Activated T-helper 2 cell treated with anti-CD3 and anti-CD28 coated beads, Interferon-gamma antibody, Interleukin-2, Interleukin-4, amounts not matched to agents 10 μg/mL and 5 μg/mL and 100 μg/mL, durations not matched to agents 14 hours and 24 hours and 36 hours (primary cell): ENCODE results near the gene UCN. TPM values are rescaled to one million over a fixed set of nuclear protein-coding genes. Genes with fewer than 3 reads are reported as not detected.
"Not testable (repeated sequence)": the region's sequence is repeated elsewhere in the genome, so short reads cannot be mapped to it uniquely, and the experiment has no call there.

ENCODE experiments used
- DNase-seq: peaks from one replicate; pipeline ENCODE4 v3.0.0; 2021; ENCODE audit warnings: low spot score
- H3K27ac Mint-ChIP-seq: one replicate; pipeline ENCODE4 v1.8.0; 2021; ENCODE audit warnings: mixed read lengths
- H3K27me3 Mint-ChIP-seq: one replicate; pipeline ENCODE4 v1.8.0; 2021; ENCODE audit warnings: low read depth, mixed read lengths
- H3K36me3 Mint-ChIP-seq: one replicate; pipeline ENCODE4 v1.8.0; 2021; ENCODE audit warnings: low read depth, mixed read lengths
- H3K4me1 Mint-ChIP-seq: one replicate; pipeline ENCODE4 v1.8.0; 2021; ENCODE audit warnings: low read depth, mixed read lengths
- H3K4me3 Mint-ChIP-seq: one replicate; pipeline ENCODE4 v1.8.0; 2021; ENCODE audit warnings: low read depth, mild to moderate bottlenecking, moderate library complexity, mixed read lengths
- H3K9me3 Mint-ChIP-seq: one replicate; pipeline ENCODE4 v1.8.0; 2021; ENCODE audit warnings: mixed read lengths
- intact Hi-C: fragments of 100-400 bp; cut with micrococcal nuclease; formaldehyde crosslinking; loops from one replicate; pipeline ENCODE4 v1.15.1; 2023
- total RNA-seq: library from RNA; stranded (reverse); gene quantifications from 2 replicates; pipeline ENCODE4 v1.2.3, GENCODE V29; 2022

The UCN gene
- total RNA-seq, 1 donor from 2014 or later, result 0.94 TPM

DNA sequence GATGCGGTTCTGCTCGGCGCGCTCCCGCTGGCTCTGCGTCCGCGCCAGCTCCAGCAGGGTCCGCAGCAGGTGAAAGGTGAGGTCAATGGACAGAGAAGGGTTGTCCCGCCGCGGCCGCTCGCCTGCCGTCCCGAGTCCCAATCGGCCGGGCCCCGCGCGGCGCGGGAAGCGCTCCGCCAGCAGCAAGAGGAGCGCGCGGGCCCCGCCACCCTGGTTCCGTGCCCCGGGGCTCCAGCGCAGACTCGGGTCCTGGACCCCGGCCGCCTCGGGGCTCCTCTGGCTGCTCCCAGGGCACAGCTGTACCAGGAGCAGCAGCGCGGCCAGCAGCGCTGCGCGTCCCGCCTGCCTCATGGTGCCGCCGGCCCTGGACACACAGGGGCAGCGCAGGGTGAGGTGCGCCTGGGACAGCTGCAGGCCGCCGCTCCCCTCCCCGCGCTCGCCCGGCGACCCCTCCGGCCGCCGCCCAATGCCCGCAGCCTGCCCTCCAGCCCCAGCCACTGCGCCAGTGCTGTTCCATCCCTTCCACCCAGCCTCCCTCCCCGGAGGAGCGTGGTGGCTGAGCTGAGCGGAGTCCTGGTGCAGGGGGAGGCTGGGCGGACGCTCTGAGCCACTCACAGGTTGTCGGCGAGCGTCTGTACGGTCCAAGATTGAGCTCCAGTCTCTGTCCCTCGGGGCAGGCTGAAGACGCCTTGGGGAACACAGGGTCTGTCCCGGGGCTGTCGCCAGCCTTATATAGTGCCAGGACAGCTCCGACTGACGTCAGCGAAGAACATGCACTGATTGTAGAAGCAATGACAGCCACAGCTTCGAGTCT lies 493 bp downstream of the UCN start:
- no peak overlapping the region for H3K27ac Mint-ChIP-seq
- H3K27me3 Mint-ChIP-seq, result peaks cover 21% of the 10 kb centered on the region
- H3K9me3 Mint-ChIP-seq, result no peaks in the 10 kb centered on the region
- H3K4me3 Mint-ChIP-seq, result no peak overlapping the region
- H3K36me3 Mint-ChIP-seq, result peaks cover 22% of the 10 kb centered on the region
- intact Hi-C loops, result no loop called here
- peaks cover 4% of the 10 kb centered on the region for H3K4me1 Mint-ChIP-seq
- DNase-seq, result no peak

DNA sequence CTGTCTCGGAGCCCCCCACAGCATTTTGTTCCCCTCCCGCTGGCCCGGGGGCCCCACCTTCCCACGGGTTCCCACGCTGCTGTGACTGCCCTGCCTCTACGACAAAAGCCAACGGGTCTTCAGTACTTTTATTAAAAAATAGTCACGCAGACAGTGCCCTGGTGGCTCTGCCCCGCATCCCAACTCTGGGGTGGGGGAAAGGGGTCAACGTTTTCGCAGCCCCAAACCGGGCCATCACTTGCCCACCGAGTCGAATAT lies 1.0 kb downstream of the UCN start:
- H3K9me3 Mint-ChIP-seq, result no peaks in the 10 kb centered on the region
- no peak overlapping the region for H3K27ac Mint-ChIP-seq
- H3K36me3 Mint-ChIP-seq, result peaks cover 18% of the 10 kb centered on the region
- peaks cover 21% of the 10 kb centered on the region for H3K27me3 Mint-ChIP-seq
- peaks cover 5% of the 10 kb centered on the region for H3K4me1 Mint-ChIP-seq
- H3K4me3 Mint-ChIP-seq, result peak overlapping the region; percentile 17
- intact Hi-C loops, result no loop called here
- no peak for DNase-seq

DNA sequence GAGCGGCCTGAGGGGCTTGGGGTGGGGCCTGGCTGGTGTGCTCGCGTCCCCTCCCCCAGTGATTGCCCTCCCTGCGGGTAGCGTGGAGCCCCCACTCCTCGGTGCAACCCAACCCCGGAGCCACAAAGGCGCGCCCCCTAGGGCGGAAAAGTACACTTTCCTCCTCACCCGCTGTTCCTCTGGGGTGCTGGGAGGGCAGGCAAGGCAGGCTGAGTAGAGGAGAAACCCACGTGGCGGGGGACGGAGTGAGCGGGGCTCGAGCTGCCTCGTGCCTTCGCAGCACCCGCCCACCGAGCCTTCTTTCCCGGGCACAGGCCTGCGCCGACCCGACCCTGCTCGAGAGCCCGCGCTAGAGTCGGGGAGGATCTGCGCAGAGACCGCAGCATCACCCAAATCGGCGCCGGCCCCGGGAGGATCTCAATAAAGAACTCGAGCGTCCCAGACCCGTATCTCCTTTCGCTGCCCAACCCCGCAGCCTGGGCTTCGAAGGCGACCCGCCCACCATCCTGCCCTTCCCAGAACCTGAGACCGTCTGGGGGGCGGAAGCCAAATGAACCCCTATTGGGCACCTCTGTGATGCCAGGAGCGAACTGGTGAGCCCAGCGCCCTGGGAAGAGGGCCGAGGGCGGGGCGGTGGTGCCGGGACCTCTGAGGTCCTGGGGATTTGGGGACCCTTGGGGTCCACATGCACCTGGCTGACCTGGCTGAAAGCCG lies 1.5 kb downstream of the UCN start:
- H3K4me3 Mint-ChIP-seq, result peak overlapping the region; percentile 13
- peaks cover 5% of the 10 kb centered on the region for H3K4me1 Mint-ChIP-seq

DNA sequence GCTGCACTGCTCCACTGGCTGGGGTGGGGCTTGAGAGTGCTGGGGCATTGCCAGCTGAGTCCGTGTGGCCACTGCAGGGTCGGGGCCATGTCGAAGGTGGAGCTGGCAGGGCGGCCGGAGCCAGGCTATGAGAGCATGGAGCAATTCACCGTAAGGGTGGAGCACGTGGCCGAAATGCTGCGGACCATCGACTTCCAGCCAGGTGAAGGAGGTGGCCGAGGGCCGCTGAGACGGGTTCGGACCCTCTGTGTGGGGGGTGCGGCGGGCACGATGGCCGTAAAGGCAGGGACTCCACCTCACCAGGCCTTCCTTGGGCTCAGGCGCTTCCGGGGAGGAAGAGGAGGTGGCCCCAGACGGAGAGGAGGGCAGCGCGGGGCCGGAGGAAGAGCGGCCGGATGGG lies 2.1 kb downstream of the UCN start:
- peak overlapping the region; percentile 13 for H3K4me3 Mint-ChIP-seq
- H3K9me3 Mint-ChIP-seq, result no peaks in the 10 kb centered on the region
- intact Hi-C loops, result no loop called here

More for the DNA sequence above, 1.5 kb downstream of the UCN start:
- Mint-ChIP-seq H3K27me3 (peaks cover 21% of the 10 kb centered on the region), H3K36me3 (peaks cover 16% of the 10 kb centered on the region), H3K27ac (no peak overlapping the region), H3K9me3 (no peaks in the 10 kb centered on the region)
- DNase-seq, result no peak
- intact Hi-C loops, result no loop called here

DNA sequence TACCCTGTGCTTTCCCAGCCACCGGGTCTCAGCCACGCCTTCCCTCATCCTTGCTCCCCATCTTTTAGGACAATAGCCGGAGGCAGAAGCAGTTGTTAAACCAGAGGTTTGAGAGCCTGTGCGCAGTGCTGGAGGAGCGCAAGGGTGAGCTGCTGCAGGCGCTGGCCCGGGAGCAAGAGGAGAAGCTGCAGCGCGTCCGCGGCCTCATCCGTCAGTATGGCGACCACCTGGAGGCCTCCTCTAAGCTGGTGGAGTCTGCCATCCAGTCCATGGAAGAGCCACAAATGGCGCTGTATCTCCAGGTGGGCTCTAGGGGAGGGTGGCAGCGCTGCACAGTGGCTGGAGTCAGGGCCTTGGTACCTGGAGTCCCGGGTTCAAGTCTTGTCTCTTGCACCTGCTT lies 2.7 kb downstream of the UCN start:
- intact Hi-C loops, result no loop called here
- H3K9me3 Mint-ChIP-seq, result no peaks in the 10 kb centered on the region
- H3K4me1 Mint-ChIP-seq, result peaks cover 5% of the 10 kb centered on the region
- no peak overlapping the region for H3K27ac Mint-ChIP-seq
- H3K4me3 Mint-ChIP-seq, result no peak overlapping the region
- no peak for DNase-seq
- H3K27me3 Mint-ChIP-seq, result peaks cover 23% of the 10 kb centered on the region
- H3K36me3 Mint-ChIP-seq, result peaks cover 11% of the 10 kb centered on the region

More for the DNA sequence above, 2.1 kb downstream of the UCN start:
- H3K4me1 Mint-ChIP-seq, result peaks cover 5% of the 10 kb centered on the region
- no peak overlapping the region for H3K27ac Mint-ChIP-seq
- peaks cover 11% of the 10 kb centered on the region for H3K36me3 Mint-ChIP-seq
- DNase-seq, result no peak
- H3K27me3 Mint-ChIP-seq, result peaks cover 21% of the 10 kb centered on the region

DNA sequence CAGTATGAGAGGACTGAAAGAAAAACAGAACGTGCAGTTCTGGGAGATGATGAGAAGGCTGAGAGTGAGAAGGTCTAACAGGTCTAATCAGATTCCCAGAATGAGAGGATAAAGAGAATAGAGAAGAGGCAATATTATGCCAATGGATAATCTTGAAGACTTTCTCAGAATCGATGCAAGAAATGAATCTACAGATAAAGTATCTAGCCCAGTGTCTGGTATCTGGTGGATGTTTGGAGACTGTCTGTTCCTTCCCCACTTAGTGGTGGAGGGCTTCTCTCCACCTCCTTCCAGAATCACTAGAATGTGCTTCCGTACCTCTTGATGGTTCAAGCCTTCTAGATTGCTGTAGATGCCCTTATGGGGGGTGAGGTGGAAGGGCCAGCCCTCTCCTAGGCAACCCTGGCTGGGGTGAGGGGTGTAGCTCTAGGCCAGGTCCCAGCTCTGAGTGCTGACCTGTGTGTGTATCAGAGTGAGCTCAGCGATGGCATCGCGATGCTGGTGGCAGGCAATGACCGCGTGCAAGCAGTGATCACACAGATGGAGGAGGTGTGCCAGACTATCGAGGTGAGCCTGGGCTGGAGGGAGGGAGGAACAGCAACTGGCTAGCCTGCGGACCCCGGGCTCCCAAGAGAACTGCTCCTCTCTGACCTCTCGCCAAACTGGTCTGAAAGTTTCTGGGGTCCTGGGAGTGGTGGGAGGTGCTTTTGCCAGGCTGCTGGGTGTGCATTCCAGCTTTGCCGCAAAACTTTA lies 3.6 kb downstream of the UCN start:
- intact Hi-C loops, result loop anchor here (5.0 kb wide), 1 partner anchor 42 kb away; the partner anchor contains the start of gene SLC30A3
- Mint-ChIP-seq H3K9me3 (no peaks in the 10 kb centered on the region), H3K36me3 (peaks cover 8% of the 10 kb centered on the region), H3K4me1 (peaks cover 5% of the 10 kb centered on the region), H3K4me3 (no peak overlapping the region), H3K27ac (no peak overlapping the region), H3K27me3 (peaks cover 23% of the 10 kb centered on the region)
- no peak for DNase-seq

DNA sequence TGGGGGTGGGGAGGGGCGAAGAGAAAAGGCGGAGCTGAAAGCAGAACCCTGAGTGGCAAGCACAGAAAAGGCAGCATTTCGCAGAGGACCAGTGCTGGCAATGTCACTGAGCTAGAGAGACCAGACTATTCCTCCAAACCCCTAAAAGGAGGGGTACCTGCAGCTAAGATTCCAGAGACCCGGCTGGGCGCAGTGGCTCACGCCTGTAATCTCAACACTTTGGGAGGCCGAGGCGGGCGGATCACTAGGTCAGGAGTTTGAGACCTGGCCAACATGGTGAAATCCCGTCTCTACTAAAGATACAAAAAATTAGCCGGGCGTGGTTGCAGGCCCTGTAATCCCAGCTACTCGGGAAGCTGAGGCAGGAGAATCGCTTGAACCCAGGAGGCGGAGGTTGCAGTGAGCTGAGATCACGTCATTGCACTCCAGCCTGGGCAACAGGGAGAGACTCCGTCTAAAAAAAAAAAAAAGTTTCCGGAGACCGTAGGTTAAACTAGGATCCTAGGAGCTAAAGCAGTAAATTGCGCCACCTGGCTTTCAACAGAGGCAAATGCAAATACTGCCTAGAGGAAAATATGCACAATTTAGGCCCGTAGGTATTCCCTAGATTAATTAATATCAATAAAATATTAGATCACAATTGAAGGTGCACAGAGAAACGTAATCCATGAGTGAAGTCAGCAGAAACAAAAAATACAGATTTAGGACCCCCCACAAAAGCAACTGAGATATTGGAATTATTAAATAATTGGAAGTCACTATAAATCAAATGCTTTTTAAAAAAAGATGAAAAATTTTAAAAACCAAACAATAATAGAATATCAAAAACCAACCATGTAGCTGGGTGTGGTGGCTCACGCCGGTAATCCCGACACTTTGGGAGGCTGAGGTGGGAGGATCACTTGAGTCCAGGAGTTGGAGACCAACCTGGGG lies 4.9 kb downstream of the UCN start:
- H3K4me1 Mint-ChIP-seq, result peaks cover 5% of the 10 kb centered on the region
- peak; percentile 31 for DNase-seq
- H3K4me3 Mint-ChIP-seq, result peak overlapping the region; percentile 64
- no peaks in the 10 kb centered on the region for H3K9me3 Mint-ChIP-seq
- H3K36me3 Mint-ChIP-seq, result no peaks in the 10 kb centered on the region
- peak overlapping the region; percentile 5 for H3K27ac Mint-ChIP-seq
- intact Hi-C loops, result loop anchor here (1.0 to 5.0 kb wide), 4 partner anchors 23 to 205 kb away; partner anchors contain the start of gene SLC30A3
- peaks cover 23% of the 10 kb centered on the region for H3K27me3 Mint-ChIP-seq

DNA sequence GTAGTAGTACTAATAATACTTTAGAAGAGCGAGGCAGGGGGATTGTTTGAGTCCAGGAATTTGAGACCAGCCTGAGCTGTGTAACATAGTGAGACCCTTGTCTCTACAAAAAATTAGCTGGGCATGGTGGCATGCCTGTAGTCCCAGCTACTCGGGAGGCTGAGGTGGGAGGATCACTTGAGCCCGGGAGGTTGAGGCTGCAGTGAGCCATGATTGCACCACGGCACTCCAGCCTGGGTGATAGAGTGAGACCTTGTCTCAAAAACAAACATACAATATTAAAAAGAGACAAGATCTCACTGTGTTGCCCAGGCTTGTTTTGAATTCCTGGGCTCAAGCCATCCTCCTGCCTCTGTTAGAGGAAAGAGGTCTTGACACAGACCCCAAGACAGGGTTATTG lies 7.6 kb downstream of the UCN start:
- not testable (repeated sequence) for H3K36me3 Mint-ChIP-seq, H3K4me3 Mint-ChIP-seq, H3K4me1 Mint-ChIP-seq, DNase-seq, H3K27ac Mint-ChIP-seq, H3K9me3 Mint-ChIP-seq
- intact Hi-C loops, result loop anchor here (5.0 kb wide), 1 partner anchor 38 kb away; the partner anchor contains the start of gene SLC30A3
- H3K27me3 Mint-ChIP-seq, result peaks cover 16% of the 10 kb centered on the region

DNA sequence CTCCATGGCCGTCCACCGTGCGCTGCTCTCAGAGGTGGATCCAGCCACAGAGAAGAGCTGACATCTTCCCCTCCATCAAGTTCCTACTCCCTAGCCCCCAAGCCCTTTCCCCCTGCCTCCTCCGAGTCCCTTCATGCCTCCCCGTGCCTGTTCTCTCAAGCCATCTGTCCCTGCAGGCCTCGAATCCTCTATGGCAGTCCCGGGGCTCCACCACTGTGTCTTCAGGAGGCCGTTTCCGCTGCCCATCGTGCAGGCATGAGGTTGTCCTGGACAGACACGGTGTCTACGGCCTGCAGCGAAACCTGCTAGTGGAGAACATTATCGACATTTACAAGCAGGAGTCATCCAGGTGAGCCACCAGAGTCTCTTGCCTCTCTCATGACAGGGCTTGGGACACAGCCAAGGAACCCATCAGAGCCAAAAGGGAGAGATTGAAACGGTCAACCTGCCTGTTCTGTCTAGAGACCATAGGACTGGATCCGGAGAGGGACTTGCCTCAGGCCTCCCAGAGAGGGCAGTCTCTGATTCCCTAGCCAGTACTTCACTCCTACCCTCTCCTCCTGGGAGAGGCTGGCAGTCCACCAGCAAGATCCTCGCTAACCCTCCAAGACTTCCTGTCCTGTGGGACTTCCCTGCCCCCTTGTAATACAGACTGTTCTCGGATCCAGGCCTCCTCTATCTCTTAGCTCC lies 9.7 kb downstream of the UCN start:
- H3K4me1 Mint-ChIP-seq, result peaks cover 3% of the 10 kb centered on the region
- no peaks in the 10 kb centered on the region for H3K9me3 Mint-ChIP-seq
- H3K4me3 Mint-ChIP-seq, result no peak overlapping the region
- H3K36me3 Mint-ChIP-seq, result no peaks in the 10 kb centered on the region
- peaks cover 6% of the 10 kb centered on the region for H3K27me3 Mint-ChIP-seq
- no peak overlapping the region for H3K27ac Mint-ChIP-seq
- DNase-seq, result no peak
- intact Hi-C loops, result no loop called here

DNA sequence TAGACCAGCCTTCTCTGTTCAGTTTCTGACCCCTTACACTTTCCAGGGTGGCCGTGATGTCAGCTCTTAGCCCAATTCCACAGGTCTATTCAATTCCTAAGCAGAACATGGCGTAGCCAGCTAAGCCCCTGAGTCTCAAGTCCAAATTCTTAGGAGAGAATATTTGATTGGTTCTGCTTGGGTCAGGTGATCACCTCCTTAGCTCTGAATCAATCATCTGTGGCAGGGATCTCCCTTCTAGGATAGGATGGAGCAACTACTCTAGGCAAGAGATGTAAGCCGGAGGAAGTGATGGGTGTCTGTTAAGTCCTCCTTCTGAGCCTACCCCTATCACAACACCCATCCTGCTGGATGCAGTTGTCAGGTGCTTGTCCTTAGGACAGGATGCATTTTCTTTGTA lies 11.1 kb downstream of the UCN start:
- DNase-seq, result no peak
- H3K4me1 Mint-ChIP-seq, result no peaks in the 10 kb centered on the region
- H3K36me3 Mint-ChIP-seq, result no peaks in the 10 kb centered on the region
- peaks cover 18% of the 10 kb centered on the region for H3K27me3 Mint-ChIP-seq
- H3K27ac Mint-ChIP-seq, result no peak overlapping the region
- no peak overlapping the region for H3K4me3 Mint-ChIP-seq
- intact Hi-C loops, result no loop called here
- no peaks in the 10 kb centered on the region for H3K9me3 Mint-ChIP-seq

DNA sequence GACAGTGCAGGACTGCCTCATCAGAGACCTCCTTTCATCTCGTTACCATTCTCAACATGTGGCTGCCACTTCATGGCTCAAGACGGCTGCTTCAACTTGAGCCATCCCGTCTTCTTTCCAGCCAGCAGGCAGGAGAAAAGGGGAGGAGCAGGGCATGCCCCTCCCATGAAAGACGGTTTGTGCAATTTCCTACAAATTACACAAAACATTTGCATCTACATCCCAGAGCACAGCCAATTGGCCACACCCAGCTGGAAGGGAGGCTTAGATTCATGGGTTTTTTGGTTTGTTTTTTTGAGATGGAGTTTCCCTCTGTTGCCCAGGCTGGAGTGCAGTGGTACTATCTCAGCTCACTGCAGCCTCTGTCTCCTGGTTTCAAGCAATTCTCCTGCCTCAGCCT lies 11.8 kb downstream of the UCN start:
- H3K36me3 Mint-ChIP-seq, result no peaks in the 10 kb centered on the region
- H3K4me3 Mint-ChIP-seq, result no peak overlapping the region
- no peaks in the 10 kb centered on the region for H3K9me3 Mint-ChIP-seq
- DNase-seq, result no peak
- H3K4me1 Mint-ChIP-seq, result no peaks in the 10 kb centered on the region
- H3K27ac Mint-ChIP-seq, result no peak overlapping the region
- intact Hi-C loops, result no loop called here
- H3K27me3 Mint-ChIP-seq, result peaks cover 24% of the 10 kb centered on the region

DNA sequence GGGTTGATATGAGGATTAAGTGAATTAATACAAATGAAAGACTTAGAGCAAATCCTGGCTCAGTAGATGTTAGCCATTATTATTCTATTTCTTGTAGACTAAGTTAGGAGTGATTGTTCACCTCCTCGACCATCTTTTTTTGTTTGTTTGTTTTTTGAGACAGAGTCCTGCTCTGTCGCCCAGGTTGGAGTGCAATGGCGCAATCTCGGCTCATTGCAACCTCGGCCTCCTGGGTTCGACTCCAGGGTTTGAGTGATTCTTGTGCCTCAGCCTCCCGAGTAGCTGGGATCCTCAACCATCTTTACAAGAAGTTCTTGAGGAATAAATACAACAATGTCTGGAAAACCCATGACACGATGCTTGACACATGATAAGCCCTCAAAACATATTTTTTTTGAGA lies 13.3 kb downstream of the UCN start:
- no peak overlapping the region for H3K27ac Mint-ChIP-seq
- H3K9me3 Mint-ChIP-seq, result no peaks in the 10 kb centered on the region
- no peak overlapping the region for H3K4me3 Mint-ChIP-seq
- H3K36me3 Mint-ChIP-seq, result no peaks in the 10 kb centered on the region
- H3K27me3 Mint-ChIP-seq, result peaks cover 25% of the 10 kb centered on the region
- intact Hi-C loops, result no loop called here
- no peak for DNase-seq
- H3K4me1 Mint-ChIP-seq, result no peaks in the 10 kb centered on the region
